Cardiac muscle cell (in vitro differentiated cells and primary cell): ENCODE data around the gene BDKRB1. TPM values are rescaled to one million over a fixed set of nuclear protein-coding genes. Genes with fewer than 3 reads are reported as not detected.

Experiments
- DNase-seq, 2 donors: peaks; one replicate each; pipeline versions ENCODE4 v3.0.0 to v3.0.0-alpha.2; 2010 to 2017; ENCODE audit warnings: low read depth in 1 of 2, low spot score in 1 of 2
- H3K27ac ChIP-seq: fragments of 200-600 bp; sonication (generic); 2 replicates; pipeline ENCODE4 v1.5.1; 2016
- H3K27me3 ChIP-seq: fragments of 200-600 bp; sonication (generic); 2 replicates; pipeline ENCODE4 v1.6.0; 2016; ENCODE audit warnings: control low read depth
- H3K36me3 ChIP-seq: fragments of 200-600 bp; sonication (generic); 2 replicates; pipeline ENCODE4 v1.5.1; 2016; ENCODE audit warnings: control low read depth
- H3K4me1 ChIP-seq: fragments of 200-600 bp; sonication (generic); 2 replicates; pipeline ENCODE4 v1.8.1; 2017; ENCODE audit warnings: low read depth, mild to moderate bottlenecking, mixed run types
- H3K4me3 ChIP-seq: fragments of 200-600 bp; sonication (generic); 2 replicates; pipeline ENCODE4 v1.5.1; 2016; ENCODE audit warnings: mild to moderate bottlenecking
- H3K9me3 ChIP-seq: fragments of 200-600 bp; sonication (generic); 2 replicates; pipeline ENCODE4 v1.5.1; 2017; ENCODE audit warnings: low read depth, mild to moderate bottlenecking, control low read depth
- polyA plus RNA-seq: library from polyadenylated mRNA; unstranded; fragments of >200 nt; fragmentation: Nextera tagmentation; extraction: Ambion mirVana; gene quantifications from 2 replicates; pipeline ENCODE4 v1.2.1, GENCODE V29; 2016
- total RNA-seq: library from RNA; depleted of rRNA; stranded (reverse); fragments of >200 nt; gene quantifications from 2 replicates; pipeline ENCODE4 v1.2.3, GENCODE V29; 2016
- TF ChIP-seq, protein P1 (sequence below): IDR thresholded peaks from 2 replicates; pipeline ENCODE4 v1.5.1; 2012; ENCODE audit warnings: low read depth, mild to moderate bottlenecking, low read length

BDKRB1 gene
- total and polyA plus RNA-seq, 2 experiments from 2014 or later, result 0.09 TPM; not detected in 1

DNA sequence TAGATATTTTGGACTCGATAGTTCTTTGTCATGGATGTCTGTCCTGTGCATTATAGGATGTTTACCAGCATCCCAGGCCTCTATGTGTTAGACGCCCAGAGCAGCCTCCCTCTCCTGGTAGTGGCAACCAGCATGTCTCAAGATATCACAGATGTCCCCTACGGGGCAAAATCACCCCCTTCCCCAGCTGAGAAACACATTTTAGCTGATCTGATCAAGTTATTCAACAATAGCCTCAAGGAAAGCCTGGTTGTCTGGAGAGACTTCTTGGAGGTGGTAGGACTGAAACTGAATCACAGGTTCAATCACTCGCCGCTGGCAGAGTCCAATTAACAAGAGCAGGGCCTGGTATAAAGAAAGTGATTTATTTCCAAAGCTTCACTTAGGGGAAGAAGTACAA lies 17.6 kb downstream of the BDKRB1 start:
- H3K27ac ChIP-seq, result peak overlapping the region; percentile 3
- TF ChIP-seq, protein P1, sequence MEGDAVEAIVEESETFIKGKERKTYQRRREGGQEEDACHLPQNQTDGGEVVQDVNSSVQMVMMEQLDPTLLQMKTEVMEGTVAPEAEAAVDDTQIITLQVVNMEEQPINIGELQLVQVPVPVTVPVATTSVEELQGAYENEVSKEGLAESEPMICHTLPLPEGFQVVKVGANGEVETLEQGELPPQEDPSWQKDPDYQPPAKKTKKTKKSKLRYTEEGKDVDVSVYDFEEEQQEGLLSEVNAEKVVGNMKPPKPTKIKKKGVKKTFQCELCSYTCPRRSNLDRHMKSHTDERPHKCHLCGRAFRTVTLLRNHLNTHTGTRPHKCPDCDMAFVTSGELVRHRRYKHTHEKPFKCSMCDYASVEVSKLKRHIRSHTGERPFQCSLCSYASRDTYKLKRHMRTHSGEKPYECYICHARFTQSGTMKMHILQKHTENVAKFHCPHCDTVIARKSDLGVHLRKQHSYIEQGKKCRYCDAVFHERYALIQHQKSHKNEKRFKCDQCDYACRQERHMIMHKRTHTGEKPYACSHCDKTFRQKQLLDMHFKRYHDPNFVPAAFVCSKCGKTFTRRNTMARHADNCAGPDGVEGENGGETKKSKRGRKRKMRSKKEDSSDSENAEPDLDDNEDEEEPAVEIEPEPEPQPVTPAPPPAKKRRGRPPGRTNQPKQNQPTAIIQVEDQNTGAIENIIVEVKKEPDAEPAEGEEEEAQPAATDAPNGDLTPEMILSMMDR, result no peak

DNA sequence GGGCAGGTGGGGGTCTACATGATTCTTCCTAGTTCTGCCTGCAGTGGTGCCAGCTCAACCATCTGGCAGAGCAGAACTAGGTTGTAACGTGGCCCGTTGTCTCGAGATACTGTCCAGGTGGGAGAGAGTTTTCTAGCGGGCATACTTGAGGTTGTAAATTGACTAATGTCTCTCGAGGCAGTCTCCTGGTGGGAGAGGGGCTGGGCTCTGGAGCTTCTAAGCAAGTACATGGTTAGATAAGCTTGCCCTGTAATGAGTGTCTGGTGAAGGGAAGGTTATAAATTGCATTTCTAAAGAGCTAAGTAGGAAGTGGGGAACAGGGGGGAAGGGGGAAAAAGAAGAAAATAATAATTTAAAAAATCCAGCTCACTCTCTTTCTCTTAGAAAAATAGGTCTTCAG lies 18.1 kb downstream of the BDKRB1 start:
- peak in 1 of 2 donors; percentile 25 for DNase-seq
- TF ChIP-seq, protein P1, result no peak
- H3K4me3 ChIP-seq, result no peak overlapping the region

More for the DNA sequence above, 17.6 kb downstream of the BDKRB1 start:
- Histone ChIP-seq H3K36me3 (no peaks in the 10 kb centered on the region), H3K9me3 (no peaks in the 10 kb centered on the region), H3K4me1 (peaks cover 17% of the 10 kb centered on the region), H3K4me3 (no peak overlapping the region), H3K27me3 (no peaks in the 10 kb centered on the region)
- DNase-seq, result no peak

DNA sequence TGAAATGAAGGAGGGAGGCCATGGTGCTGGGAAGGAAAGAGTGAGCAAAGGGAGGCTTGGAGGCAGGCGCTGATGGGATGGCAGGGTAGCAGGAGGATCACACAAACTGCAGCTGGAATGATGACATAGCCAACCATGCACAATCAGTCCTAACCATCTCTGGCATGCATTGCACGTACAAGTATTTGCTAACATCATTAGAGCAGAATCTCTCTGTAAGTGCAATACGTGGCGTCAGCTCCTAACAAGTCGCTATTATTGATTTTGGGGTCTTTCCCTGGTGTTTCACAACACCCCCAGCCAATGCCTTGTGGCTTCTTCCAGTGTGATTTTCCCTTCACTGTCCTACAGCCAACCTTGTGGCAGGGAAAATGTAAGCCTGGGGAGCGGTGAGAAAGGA lies 18.5 kb downstream of the BDKRB1 start:
- DNase-seq, result peak in 1 of 2 donors; percentile 82

More for the DNA sequence above, 18.1 kb downstream of the BDKRB1 start:
- H3K4me1 ChIP-seq, result peaks cover 17% of the 10 kb centered on the region
- H3K9me3 ChIP-seq, result no peaks in the 10 kb centered on the region
- H3K27me3 ChIP-seq, result no peaks in the 10 kb centered on the region
- peak overlapping the region; percentile 3 for H3K27ac ChIP-seq
- H3K36me3 ChIP-seq, result no peaks in the 10 kb centered on the region

DNA sequence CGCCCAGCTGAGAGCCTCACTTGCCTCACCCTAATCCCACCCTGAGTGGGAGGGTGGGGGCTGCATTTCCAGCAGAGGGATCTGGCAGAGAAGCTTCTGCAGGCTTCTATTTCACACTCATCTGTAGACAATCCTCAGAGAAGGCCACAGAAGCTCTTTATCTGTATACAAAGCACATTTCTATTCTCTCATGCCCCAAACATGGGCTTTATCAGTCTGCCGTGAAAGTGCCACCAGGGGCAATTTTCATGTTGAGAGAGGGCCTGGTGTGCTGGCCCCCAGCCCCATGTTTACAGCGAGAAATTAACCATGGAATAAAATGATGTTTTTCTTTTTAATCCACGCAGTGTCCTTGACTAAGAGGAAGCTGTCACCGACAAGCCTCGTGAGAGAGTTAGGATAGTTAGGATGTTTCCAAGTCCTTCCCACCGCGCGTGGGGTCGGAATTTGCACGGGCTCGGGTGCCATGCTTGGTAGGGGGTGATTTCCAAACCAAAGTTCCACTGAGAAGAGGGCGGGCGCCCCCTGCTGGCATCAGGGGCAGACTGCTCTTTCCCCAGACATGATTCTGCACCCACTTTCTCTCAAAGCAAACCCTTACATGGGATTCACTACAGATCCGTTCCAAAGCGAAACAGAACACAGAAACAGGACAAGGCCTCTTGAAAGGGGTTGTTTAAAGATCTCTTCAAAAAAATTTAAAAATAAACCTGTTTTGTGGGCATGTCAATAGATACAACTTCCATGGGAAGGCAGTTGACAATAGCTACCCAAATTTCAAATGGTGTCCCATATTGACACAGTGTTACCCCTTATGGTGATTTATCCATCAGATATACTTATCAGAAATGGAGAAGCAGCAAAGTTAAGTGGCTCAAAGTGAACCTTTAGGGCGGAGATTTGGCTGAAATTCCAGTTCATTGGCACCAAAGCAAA lies 19.4 kb downstream of the BDKRB1 start:
- peak; percentile 86 to 89 for DNase-seq
- no peak overlapping the region for H3K4me3 ChIP-seq
- TF ChIP-seq, protein P1, result peak; percentile 93
- H3K36me3 ChIP-seq, result no peaks in the 10 kb centered on the region
- peaks cover 17% of the 10 kb centered on the region for H3K4me1 ChIP-seq
- no peak overlapping the region for H3K27ac ChIP-seq
- H3K9me3 ChIP-seq, result no peaks in the 10 kb centered on the region
- no peaks in the 10 kb centered on the region for H3K27me3 ChIP-seq

More for the DNA sequence above, 18.5 kb downstream of the BDKRB1 start:
- H3K36me3 ChIP-seq, result no peaks in the 10 kb centered on the region
- no peak overlapping the region for H3K27ac ChIP-seq
- peaks cover 17% of the 10 kb centered on the region for H3K4me1 ChIP-seq
- TF ChIP-seq, protein P1, result no peak
- no peaks in the 10 kb centered on the region for H3K27me3 ChIP-seq
- no peak overlapping the region for H3K4me3 ChIP-seq
- H3K9me3 ChIP-seq, result no peaks in the 10 kb centered on the region

DNA sequence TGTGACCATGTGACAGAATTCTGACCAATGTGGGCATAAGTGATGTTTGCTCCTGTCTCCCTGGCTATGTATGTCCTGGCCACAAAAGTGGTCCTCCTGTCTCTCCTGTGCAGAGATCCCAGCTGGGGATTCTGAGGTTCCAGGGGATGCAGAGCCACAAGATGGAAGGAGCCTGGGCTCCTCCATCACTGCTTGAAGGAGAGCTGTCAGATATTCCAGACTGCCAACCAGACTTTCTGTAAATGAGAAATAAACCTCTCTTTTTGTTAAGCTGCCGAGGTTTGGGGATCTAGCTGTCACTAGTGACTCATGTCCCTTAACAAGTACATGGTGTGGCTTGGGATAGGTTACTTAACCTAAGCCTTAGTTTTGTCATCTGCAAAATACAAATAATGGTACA lies 21.9 kb downstream of the BDKRB1 start:
- Histone ChIP-seq H3K27ac (no peak overlapping the region), H3K9me3 (no peaks in the 10 kb centered on the region), H3K4me1 (peaks cover 17% of the 10 kb centered on the region), H3K27me3 (no peaks in the 10 kb centered on the region), H3K36me3 (no peaks in the 10 kb centered on the region), H3K4me3 (no peak overlapping the region)
- TF ChIP-seq, protein P1, result no peak
- no peak for DNase-seq
